ENCODE measurements around the gene TNS1. TPM values are rescaled to one million over a fixed set of nuclear protein-coding genes. Genes with fewer than 3 reads are reported as not detected.

Gene TNS1
- total and polyA plus RNA-seq, 10 of the 15 experiments (the other 5 are each of a cell fraction or from before 2014, with no cell fraction given), result 0.05 to 0.44 TPM; not detected in 8

DNA sequence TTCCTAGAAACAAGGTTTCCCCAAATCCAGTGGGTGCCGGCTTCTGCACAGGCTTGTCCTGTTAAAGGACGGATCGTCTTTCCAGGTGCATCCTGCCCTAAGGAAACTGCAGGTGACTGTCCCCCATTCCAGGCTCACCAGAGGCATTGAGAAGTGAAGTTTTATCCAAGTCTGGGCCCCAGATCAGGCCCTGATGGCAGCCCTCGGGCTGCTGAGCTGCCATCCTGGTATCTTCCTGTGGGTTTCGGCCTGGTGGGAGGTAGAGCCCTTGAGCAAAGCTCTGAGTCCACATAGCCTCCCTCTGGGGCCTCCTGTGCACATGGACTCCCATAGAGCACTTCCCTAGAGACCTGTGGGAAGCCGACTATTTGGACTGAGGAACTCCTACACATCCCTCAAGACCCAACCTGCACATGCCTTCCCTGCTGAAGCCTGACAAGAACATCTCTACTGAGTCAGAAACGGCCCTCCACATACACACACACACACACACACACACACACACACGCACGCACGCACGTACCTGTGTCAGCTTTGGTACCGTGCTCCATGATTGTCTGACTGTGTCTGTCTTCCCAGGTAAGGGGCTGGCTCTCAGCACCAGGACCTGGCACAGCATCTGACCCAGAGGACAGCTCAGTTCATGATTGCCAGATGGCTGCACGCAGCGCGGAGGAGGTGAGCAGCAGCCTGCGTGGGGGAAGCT lies 16.4 kb downstream of the TNS1 start:
- SMC1A ChIA-PET (ENCODE audit: uncharacterized antibody, unreplicated experiment), result interaction anchor here (1.5 kb wide), 1 partner anchor 198 kb away, joined by 3 read pairs; no protein-coding TSS in a partner anchor
- Histone ChIP-seq H3K9me3 (replicated peaks; ENCODE audit: control insufficient read depth, insufficient read depth, low read length) (no peaks in the 10 kb centered on the region), H3K4me2 (ENCODE audit: control insufficient read depth, insufficient read depth) (no peak overlapping the region), H3K4me1 (ENCODE audit: control insufficient read depth, insufficient read depth, low read length) (no peaks in the 10 kb centered on the region), H3K36me3 (ENCODE audit: control insufficient read depth in 2 of 2, insufficient read depth in 2 of 2, low read length in 1 of 2) (no peaks in the 10 kb centered on the region), H3K4me3 (no peak overlapping the region), H3K9ac (ENCODE audit: control insufficient read depth, insufficient read depth, low read length) (no peak overlapping the region), H4K20me1 (ENCODE audit: control insufficient read depth, insufficient read depth) (peaks cover 2% of the 10 kb centered on the region; the same call in 1 of the 2 replicates), H3K79me2 (ENCODE audit: control insufficient read depth, insufficient read depth, low read length) (no peaks in the 10 kb centered on the region), H3K27ac (ENCODE audit: control insufficient read depth, insufficient read depth) (no peak overlapping the region), H3K27me3 (replicated peaks in 1 of 2; ENCODE audit: control insufficient read depth in 2 of 2, insufficient read depth in 2 of 2, low read length in 1 of 2) (no peaks in the 10 kb centered on the region; a peak in 1 of 4 replicates), H2AFZ (ENCODE audit: control insufficient read depth, low read depth, low read length) (no peak overlapping the region)
- intact Hi-C loops (cut with micrococcal nuclease; ENCODE audit: unreplicated experiment) (no loop called here), in situ Hi-C loops (cut with MboI) (no loop called here)
- no peak for FAIRE-seq
- DNase-seq (ENCODE audit: low read depth, low spot score), result no peak
- RAD21 ChIA-PET (ENCODE audit: unreplicated experiment), result interaction anchor here (1.0 kb wide), 1 partner anchor 197 kb away, joined by 3 read pairs; no protein-coding TSS in a partner anchor
- no peak for ATAC-seq
- 38% methylated on average over 16 of the region's 16 CpGs for WGBS (ENCODE audit: insufficient coverage, insufficient replicate concordance, low lambda C conversion rate, missing lambda C conversion rate)
- no TSS peak for BruUV-seq (replicated peaks)
- POLR2A ChIA-PET, result no interaction called here
- CTCF ChIA-PET, result interaction anchor here (0.6 to 4.7 kb wide), 5 partner anchors 10 to 1053 kb away, joined by 3 to 40 read pairs (median 3); no protein-coding TSS in a partner anchor
- TF ChIP-seq, protein P1, sequence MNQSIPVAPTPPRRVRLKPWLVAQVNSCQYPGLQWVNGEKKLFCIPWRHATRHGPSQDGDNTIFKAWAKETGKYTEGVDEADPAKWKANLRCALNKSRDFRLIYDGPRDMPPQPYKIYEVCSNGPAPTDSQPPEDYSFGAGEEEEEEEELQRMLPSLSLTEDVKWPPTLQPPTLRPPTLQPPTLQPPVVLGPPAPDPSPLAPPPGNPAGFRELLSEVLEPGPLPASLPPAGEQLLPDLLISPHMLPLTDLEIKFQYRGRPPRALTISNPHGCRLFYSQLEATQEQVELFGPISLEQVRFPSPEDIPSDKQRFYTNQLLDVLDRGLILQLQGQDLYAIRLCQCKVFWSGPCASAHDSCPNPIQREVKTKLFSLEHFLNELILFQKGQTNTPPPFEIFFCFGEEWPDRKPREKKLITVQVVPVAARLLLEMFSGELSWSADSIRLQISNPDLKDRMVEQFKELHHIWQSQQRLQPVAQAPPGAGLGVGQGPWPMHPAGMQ (IDR thresholded peaks at IDR 0.05; ENCODE audit: borderline replicate concordance), result no peak
- TF ChIP-seq, protein P2, sequence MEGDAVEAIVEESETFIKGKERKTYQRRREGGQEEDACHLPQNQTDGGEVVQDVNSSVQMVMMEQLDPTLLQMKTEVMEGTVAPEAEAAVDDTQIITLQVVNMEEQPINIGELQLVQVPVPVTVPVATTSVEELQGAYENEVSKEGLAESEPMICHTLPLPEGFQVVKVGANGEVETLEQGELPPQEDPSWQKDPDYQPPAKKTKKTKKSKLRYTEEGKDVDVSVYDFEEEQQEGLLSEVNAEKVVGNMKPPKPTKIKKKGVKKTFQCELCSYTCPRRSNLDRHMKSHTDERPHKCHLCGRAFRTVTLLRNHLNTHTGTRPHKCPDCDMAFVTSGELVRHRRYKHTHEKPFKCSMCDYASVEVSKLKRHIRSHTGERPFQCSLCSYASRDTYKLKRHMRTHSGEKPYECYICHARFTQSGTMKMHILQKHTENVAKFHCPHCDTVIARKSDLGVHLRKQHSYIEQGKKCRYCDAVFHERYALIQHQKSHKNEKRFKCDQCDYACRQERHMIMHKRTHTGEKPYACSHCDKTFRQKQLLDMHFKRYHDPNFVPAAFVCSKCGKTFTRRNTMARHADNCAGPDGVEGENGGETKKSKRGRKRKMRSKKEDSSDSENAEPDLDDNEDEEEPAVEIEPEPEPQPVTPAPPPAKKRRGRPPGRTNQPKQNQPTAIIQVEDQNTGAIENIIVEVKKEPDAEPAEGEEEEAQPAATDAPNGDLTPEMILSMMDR (IDR thresholded peaks at IDR 0.05 in 2 of 3, conservative IDR thresholded peaks at IDR 0.05 in 1 of 3; ENCODE audit: control insufficient read depth in 2 of 3, extremely low read depth in 1 of 3, insufficient read depth in 1 of 3, low read depth in 3 of 3, low read length in 3 of 3), result no peak
- TF ChIP-seq, protein P3, sequence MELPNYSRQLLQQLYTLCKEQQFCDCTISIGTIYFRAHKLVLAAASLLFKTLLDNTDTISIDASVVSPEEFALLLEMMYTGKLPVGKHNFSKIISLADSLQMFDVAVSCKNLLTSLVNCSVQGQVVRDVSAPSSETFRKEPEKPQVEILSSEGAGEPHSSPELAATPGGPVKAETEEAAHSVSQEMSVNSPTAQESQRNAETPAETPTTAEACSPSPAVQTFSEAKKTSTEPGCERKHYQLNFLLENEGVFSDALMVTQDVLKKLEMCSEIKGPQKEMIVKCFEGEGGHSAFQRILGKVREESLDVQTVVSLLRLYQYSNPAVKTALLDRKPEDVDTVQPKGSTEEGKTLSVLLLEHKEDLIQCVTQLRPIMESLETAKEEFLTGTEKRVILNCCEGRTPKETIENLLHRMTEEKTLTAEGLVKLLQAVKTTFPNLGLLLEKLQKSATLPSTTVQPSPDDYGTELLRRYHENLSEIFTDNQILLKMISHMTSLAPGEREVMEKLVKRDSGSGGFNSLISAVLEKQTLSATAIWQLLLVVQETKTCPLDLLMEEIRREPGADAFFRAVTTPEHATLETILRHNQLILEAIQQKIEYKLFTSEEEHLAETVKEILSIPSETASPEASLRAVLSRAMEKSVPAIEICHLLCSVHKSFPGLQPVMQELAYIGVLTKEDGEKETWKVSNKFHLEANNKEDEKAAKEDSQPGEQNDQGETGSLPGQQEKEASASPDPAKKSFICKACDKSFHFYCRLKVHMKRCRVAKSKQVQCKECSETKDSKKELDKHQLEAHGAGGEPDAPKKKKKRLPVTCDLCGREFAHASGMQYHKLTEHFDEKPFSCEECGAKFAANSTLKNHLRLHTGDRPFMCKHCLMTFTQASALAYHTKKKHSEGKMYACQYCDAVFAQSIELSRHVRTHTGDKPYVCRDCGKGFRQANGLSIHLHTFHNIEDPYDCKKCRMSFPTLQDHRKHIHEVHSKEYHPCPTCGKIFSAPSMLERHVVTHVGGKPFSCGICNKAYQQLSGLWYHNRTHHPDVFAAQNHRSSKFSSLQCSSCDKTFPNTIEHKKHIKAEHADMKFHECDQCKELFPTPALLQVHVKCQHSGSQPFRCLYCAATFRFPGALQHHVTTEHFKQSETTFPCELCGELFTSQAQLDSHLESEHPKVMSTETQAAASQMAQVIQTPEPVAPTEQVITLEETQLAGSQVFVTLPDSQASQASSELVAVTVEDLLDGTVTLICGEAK (IDR thresholded peaks at IDR 0.05; ENCODE audit: borderline replicate concordance), result no peak
- TF ChIP-seq MXI1 (IDR thresholded peaks at IDR 0.05; ENCODE audit: low read depth, low read length), result no peak
- TF ChIP-seq, protein P4, sequence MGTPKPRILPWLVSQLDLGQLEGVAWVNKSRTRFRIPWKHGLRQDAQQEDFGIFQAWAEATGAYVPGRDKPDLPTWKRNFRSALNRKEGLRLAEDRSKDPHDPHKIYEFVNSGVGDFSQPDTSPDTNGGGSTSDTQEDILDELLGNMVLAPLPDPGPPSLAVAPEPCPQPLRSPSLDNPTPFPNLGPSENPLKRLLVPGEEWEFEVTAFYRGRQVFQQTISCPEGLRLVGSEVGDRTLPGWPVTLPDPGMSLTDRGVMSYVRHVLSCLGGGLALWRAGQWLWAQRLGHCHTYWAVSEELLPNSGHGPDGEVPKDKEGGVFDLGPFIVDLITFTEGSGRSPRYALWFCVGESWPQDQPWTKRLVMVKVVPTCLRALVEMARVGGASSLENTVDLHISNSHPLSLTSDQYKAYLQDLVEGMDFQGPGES (IDR thresholded peaks at IDR 0.05), result no peak
- no peak for TF ChIP-seq ETV6 (conservative IDR thresholded peaks at IDR 0.05 in 1 of 2, IDR thresholded peaks at IDR 0.05 in 1 of 2; ENCODE audit: borderline replicate concordance in 1 of 2, low read depth in 1 of 2)
- TF ChIP-seq, protein P5, sequence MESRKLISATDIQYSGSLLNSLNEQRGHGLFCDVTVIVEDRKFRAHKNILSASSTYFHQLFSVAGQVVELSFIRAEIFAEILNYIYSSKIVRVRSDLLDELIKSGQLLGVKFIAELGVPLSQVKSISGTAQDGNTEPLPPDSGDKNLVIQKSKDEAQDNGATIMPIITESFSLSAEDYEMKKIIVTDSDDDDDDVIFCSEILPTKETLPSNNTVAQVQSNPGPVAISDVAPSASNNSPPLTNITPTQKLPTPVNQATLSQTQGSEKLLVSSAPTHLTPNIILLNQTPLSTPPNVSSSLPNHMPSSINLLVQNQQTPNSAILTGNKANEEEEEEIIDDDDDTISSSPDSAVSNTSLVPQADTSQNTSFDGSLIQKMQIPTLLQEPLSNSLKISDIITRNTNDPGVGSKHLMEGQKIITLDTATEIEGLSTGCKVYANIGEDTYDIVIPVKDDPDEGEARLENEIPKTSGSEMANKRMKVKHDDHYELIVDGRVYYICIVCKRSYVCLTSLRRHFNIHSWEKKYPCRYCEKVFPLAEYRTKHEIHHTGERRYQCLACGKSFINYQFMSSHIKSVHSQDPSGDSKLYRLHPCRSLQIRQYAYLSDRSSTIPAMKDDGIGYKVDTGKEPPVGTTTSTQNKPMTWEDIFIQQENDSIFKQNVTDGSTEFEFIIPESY (IDR thresholded peaks at IDR 0.05), result no peak
